Fibroblast of pulmonary artery (primary cell): ENCODE results near the gene TLL2.

Source experiments
- DNase-seq: peaks from one replicate; pipeline ENCODE4 v3.0.0-alpha.2; 2010; ENCODE audit warnings: low read depth
- H3K4me3 ChIP-seq: replicated peaks from 2 replicates; pipeline ENCODE4 v1.5.1; 2011; ENCODE audit warnings: low read depth, mild to moderate bottlenecking, control low read depth, low read length, moderate library complexity
- CTCF ChIP-seq: IDR thresholded peaks from 2 replicates; pipeline ENCODE4 v1.5.1; 2011; ENCODE audit warnings: mild to moderate bottlenecking, control low read depth, low read length, inconsistent platforms; ENCODE audit errors: missing control alignments

The TLL2 gene

GRCh38 chr10:96453856-96454583 is 59.7 kb downstream of the TLL2 start:
- DNase-seq, result no peak

GRCh38 chr10:96452494-96453153 is 61.1 kb downstream of the TLL2 start:
- TF ChIP-seq CTCF, result no peak
- H3K4me3 ChIP-seq, result no peak overlapping the region
- DNase-seq, result no peak

More at GRCh38 chr10:96453856-96454583, 59.7 kb downstream of the TLL2 start:
- no peak for TF ChIP-seq CTCF
- H3K4me3 ChIP-seq, result no peak overlapping the region

GRCh38 chr10:96450529-96451207 is 63.1 kb downstream of the TLL2 start:
- no peak for TF ChIP-seq CTCF
- H3K4me3 ChIP-seq, result no peak overlapping the region
- no peak for DNase-seq

GRCh38 chr10:96448558-96448957 is 65.2 kb downstream of the TLL2 start:
- no peak overlapping the region for H3K4me3 ChIP-seq
- DNase-seq, result no peak
- TF ChIP-seq CTCF, result no peak

GRCh38 chr10:96448021-96448457 is 65.7 kb downstream of the TLL2 start:
- no peak overlapping the region for H3K4me3 ChIP-seq
- DNase-seq, result no peak
- no peak for TF ChIP-seq CTCF

GRCh38 chr10:96446966-96447596 is 66.6 kb downstream of the TLL2 start:
- no peak overlapping the region for H3K4me3 ChIP-seq
- no peak for TF ChIP-seq CTCF
- DNase-seq, result no peak
